ENCODE results near the gene TMC3.

Gene TMC3

DNA sequence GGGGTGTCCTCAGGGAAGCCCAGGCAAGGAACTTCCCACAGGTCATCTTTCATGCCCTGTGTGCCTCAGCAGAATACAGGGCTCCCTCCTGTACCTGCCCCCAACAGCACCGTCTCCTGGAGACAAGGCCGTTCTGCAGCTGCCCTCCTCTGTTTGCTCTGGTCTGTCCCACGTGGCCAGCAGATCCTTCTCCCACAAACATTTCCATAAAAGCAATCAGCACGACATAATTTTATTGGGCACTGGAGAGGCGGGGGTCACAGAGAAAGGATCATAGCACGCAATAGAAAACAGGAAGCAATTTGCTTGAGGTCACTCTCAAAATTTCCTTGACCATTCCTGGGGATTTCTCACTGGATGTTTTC, 79.5 kb downstream of the TMC3 start:
- Mint-ChIP-seq H3K4me1 (peaks cover 17% of the 10 kb centered on the region), H3K9me3 (no peaks in the 10 kb centered on the region)
- TF ChIP-seq, protein P1, sequence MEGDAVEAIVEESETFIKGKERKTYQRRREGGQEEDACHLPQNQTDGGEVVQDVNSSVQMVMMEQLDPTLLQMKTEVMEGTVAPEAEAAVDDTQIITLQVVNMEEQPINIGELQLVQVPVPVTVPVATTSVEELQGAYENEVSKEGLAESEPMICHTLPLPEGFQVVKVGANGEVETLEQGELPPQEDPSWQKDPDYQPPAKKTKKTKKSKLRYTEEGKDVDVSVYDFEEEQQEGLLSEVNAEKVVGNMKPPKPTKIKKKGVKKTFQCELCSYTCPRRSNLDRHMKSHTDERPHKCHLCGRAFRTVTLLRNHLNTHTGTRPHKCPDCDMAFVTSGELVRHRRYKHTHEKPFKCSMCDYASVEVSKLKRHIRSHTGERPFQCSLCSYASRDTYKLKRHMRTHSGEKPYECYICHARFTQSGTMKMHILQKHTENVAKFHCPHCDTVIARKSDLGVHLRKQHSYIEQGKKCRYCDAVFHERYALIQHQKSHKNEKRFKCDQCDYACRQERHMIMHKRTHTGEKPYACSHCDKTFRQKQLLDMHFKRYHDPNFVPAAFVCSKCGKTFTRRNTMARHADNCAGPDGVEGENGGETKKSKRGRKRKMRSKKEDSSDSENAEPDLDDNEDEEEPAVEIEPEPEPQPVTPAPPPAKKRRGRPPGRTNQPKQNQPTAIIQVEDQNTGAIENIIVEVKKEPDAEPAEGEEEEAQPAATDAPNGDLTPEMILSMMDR (IDR thresholded peaks at IDR 0.05) = no peak

DNA sequence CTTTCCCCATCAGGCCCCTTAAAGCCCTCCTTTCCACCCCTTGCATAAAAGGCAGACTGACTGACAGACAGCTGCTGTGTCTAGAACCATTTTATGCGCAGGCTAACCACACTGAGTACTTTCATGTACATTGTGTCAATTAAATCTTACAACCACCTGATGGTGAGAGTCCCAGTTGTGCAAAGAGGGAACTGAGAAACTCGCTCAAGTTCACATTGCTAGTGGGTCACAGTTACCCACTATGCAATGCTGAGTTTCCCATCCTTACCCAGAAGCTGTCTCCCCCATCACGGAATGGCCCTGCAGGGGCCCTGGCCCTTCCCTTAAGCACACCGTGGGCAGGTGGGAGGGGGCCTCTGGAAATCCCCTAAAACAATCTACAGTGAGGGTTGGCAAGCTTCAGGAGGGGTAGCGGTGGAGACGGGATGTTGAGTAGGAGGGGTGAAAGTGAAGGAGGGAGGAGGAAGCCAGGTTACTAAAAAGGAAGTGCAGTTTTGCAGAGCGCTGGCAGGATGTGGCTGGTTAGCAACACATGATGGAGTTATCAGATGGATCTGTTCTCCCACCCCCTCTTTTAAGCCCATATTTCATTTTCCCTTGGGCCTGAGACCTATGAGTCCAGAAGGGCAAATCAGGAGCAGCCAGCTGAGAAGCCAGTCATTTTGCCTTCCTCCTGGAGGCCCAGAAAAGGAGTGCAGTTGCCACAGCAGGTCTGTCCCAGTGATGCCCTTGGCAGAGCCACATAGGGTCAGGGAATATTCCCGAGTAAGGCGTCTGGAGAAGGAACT, 80.1 kb downstream of the TMC3 start:
- Mint-ChIP-seq H3K4me3 (no peak overlapping the region), H3K4me1 (peaks cover 17% of the 10 kb centered on the region), H3K27me3 (ENCODE audit: low read depth, poor library complexity) (peaks cover 16% of the 10 kb centered on the region), H3K36me3 (ENCODE audit: low read depth) (no peaks in the 10 kb centered on the region), H3K9me3 (no peaks in the 10 kb centered on the region), H3K27ac (no peak overlapping the region)
- TF ChIP-seq, protein P1 (IDR thresholded peaks at IDR 0.05) = no peak
- no peak for DNase-seq

More for the DNA sequence above, 79.5 kb downstream of the TMC3 start:
- no peak for DNase-seq
- Mint-ChIP-seq H3K36me3 (ENCODE audit: low read depth) (no peaks in the 10 kb centered on the region), H3K27me3 (ENCODE audit: low read depth, poor library complexity) (peaks cover 16% of the 10 kb centered on the region), H3K27ac (no peak overlapping the region), H3K4me3 (no peak overlapping the region)

DNA sequence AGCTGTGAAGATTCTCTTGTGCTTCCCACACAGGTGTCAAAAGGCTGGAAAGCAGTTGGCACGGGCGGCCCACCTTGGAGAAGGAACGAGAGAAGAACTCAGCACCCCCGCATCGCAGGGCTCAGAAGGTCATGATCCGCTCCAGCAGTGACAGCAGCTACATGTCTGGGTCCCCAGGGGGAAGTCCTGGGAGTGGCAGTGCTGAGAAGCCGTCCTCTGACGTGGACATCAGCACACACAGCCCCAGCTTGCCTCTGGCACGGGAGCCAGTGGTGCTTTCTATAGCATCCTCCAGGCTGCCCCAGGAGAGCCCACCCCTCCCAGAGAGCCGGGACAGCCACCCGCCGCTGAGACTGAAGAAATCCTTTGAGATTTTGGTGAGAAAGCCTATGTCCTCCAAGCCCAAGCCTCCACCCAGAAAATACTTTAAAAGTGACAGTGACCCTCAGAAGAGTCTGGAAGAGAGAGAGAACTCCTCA, 81.5 kb downstream of the TMC3 start:
- no peaks in the 10 kb centered on the region for H3K9me3 Mint-ChIP-seq
- TF ChIP-seq, protein P1 (IDR thresholded peaks at IDR 0.05) = no peak

DNA sequence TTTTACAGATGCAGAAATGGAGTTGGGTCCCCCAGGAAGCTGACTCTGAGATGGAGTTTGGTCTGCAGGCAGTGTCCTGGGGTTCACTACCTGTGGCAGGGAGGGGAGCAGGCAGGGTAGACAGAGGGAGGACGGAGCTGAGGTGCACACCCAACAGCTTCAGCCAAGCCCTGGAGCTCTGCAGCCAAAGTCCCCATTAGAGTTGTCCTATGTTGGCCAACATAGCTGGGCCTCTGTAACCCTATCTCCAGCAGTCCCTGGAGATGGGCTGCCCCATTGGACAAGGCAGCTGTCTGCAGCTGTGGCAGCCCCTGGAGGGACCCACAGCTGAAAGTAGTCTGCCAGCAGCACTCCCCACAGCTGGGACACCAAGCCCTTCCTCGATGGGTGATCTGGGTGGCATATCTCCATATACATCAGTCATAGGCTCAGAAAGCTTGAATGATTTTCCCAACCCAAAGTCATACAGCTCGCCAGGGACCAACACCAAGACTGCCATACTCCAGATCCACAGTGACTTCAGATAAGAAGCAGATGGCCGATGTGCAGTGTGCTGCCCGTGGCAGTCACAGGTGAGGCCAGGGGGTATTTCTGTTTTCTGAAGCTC, 82.0 kb downstream of the TMC3 start:
- no peaks in the 10 kb centered on the region for H3K36me3 Mint-ChIP-seq (ENCODE audit: low read depth)
- no peak overlapping the region for H3K4me3 Mint-ChIP-seq
- no peak overlapping the region for H3K27ac Mint-ChIP-seq
- H3K4me1 Mint-ChIP-seq = peaks cover 17% of the 10 kb centered on the region
- TF ChIP-seq, protein P1 (IDR thresholded peaks at IDR 0.05) = no peak
- peaks cover 14% of the 10 kb centered on the region for H3K27me3 Mint-ChIP-seq (ENCODE audit: low read depth, poor library complexity)
- no peak for DNase-seq
- H3K9me3 Mint-ChIP-seq = no peaks in the 10 kb centered on the region

More for the DNA sequence above, 81.5 kb downstream of the TMC3 start:
- Mint-ChIP-seq H3K27ac (no peak overlapping the region), H3K4me3 (no peak overlapping the region), H3K27me3 (ENCODE audit: low read depth, poor library complexity) (peaks cover 14% of the 10 kb centered on the region), H3K36me3 (ENCODE audit: low read depth) (no peaks in the 10 kb centered on the region), H3K4me1 (peaks cover 17% of the 10 kb centered on the region)
- DNase-seq = no peak

DNA sequence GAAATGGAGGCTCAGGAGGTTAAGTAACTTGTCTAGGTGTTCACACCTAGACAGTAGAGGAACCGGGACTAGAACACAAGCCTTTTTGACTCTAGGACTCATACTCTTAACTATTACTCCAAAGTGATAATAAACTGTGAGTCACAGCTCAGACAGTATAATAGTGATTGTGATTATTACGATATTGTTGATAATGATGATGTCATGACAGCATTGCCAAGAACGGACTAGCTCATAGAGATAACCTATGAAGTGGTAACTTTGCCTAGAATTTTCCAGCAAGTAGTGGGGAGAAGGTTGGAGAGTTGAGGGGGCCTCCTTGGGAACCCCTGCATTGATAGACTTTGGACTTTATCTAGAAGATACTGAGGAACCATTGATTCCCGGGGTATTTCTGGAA, 84.1 kb downstream of the TMC3 start:
- no peak overlapping the region for H3K27ac Mint-ChIP-seq
- no peaks in the 10 kb centered on the region for H3K9me3 Mint-ChIP-seq
- TF ChIP-seq, protein P1 (IDR thresholded peaks at IDR 0.05) = no peak
- peaks cover 13% of the 10 kb centered on the region for H3K4me1 Mint-ChIP-seq
- no peak for DNase-seq
- H3K4me3 Mint-ChIP-seq = no peak overlapping the region
- H3K36me3 Mint-ChIP-seq (ENCODE audit: low read depth) = no peaks in the 10 kb centered on the region
- H3K27me3 Mint-ChIP-seq (ENCODE audit: low read depth, poor library complexity) = peaks cover 17% of the 10 kb centered on the region
